ENCODE data around the gene CLDN5.

GRCh38 chr22:19499236-19499879, 24.9 kb downstream of the CLDN5 start:
- TF ChIP-seq CTCF (IDR thresholded peaks at IDR 0.05) = no peak
- no peak for TF ChIP-seq POLR2A (IDR thresholded peaks at IDR 0.05)
